GM12878 (cell line): ENCODE measurements around the gene TH.

Source experiments
- CBX5 ChIP-seq: sonication (generic); IDR thresholded peaks from 2 replicates; pipeline ENCODE4 v1.6.1; 2016; ENCODE audit warnings: low read depth, moderate library complexity, mild to moderate bottlenecking, inconsistent platforms
- ZBTB33 ChIP-seq: fragments of 450-650 bp; IDR thresholded peaks from 2 replicates; pipeline ENCODE4 v1.6.1; 2017; ENCODE audit warnings: mild to moderate bottlenecking
- ZNF24 ChIP-seq: fragments of 450-650 bp; IDR thresholded peaks from 2 replicates; pipeline ENCODE4 v1.6.1; 2017; ENCODE audit warnings: antibody characterized with exemption, mild to moderate bottlenecking
- TF ChIP-seq, protein P1 (sequence below), 3 experiments: IDR thresholded peaks in 2 of 3; conservative IDR thresholded peaks in 1 of 3; 2 replicates each; pipeline ENCODE4 v1.5.1; 2011; ENCODE audit warnings: low read depth in 3 of 3, low read length in 3 of 3, mild to moderate bottlenecking in 3 of 3, control low read depth in 2 of 3, moderate library complexity in 2 of 3, inconsistent platforms in 1 of 3, mixed read lengths in 1 of 3; ENCODE audit not compliant: control insufficient read depth in 2 of 3, insufficient read depth in 1 of 3; ENCODE audit errors: extremely low read depth in 1 of 3

GRCh38 chr11:2178906-2179494, 7.4 kb upstream of the TH start:
- TF ChIP-seq, protein P1, sequence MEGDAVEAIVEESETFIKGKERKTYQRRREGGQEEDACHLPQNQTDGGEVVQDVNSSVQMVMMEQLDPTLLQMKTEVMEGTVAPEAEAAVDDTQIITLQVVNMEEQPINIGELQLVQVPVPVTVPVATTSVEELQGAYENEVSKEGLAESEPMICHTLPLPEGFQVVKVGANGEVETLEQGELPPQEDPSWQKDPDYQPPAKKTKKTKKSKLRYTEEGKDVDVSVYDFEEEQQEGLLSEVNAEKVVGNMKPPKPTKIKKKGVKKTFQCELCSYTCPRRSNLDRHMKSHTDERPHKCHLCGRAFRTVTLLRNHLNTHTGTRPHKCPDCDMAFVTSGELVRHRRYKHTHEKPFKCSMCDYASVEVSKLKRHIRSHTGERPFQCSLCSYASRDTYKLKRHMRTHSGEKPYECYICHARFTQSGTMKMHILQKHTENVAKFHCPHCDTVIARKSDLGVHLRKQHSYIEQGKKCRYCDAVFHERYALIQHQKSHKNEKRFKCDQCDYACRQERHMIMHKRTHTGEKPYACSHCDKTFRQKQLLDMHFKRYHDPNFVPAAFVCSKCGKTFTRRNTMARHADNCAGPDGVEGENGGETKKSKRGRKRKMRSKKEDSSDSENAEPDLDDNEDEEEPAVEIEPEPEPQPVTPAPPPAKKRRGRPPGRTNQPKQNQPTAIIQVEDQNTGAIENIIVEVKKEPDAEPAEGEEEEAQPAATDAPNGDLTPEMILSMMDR (IDR thresholded peaks at IDR 0.05 in 2 of 3, conservative IDR thresholded peaks at IDR 0.05 in 1 of 3; ENCODE audit: control insufficient read depth in 2 of 3, extremely low read depth in 1 of 3, insufficient read depth in 1 of 3, low read depth in 3 of 3, low read length in 3 of 3) = no peak
- TF ChIP-seq ZNF24 (no peak), CBX5 (no peak), ZBTB33 (no peak)
